Left ventricle myocardium inferior (tissue), 1 donor: ENCODE measurements around the gene STING1. TPM values are rescaled to one million over a fixed set of nuclear protein-coding genes. Genes with fewer than 3 reads are reported as not detected.
"Not testable (repeated sequence)": the region's sequence is repeated elsewhere in the genome, so short reads cannot be mapped to it uniquely, and the experiment has no call there.

Source experiments
- DNase-seq: peaks from one replicate; pipeline ENCODE4 v3.0.0-alpha.2; 2020
- H3K27ac ChIP-seq: fragments of 200-600 bp; replicated peaks from 2 replicates; pipeline ENCODE4 v1.8.0; 2021
- H3K27me3 ChIP-seq: fragments of 200-600 bp; 2 replicates; pipeline ENCODE4 v1.8.0; 2021; ENCODE audit warnings: low read depth
- H3K36me3 ChIP-seq: fragments of 200-600 bp; 2 replicates; pipeline ENCODE4 v1.8.0; 2021
- H3K4me1 ChIP-seq: fragments of 200-600 bp; 2 replicates; pipeline ENCODE4 v1.8.0; 2021
- H3K4me3 ChIP-seq: fragments of 200-600 bp; 2 replicates; pipeline ENCODE4 v1.8.0; 2021; ENCODE audit warnings: mild to moderate bottlenecking, moderate library complexity
- H3K9me3 ChIP-seq: fragments of 200-600 bp; replicated peaks from 2 replicates; pipeline ENCODE4 v1.8.0; 2021
- CTCF ChIP-seq: fragments of 200-600 bp; IDR thresholded peaks from 2 replicates; pipeline ENCODE4 v1.8.0; 2021; ENCODE audit warnings: antibody characterized with exemption, mild to moderate bottlenecking, borderline replicate concordance
- intact Hi-C: fragments of 100-400 bp; cut with micrococcal nuclease; formaldehyde crosslinking; loops from one replicate; pipeline ENCODE4 v1.11.0; 2022
- total RNA-seq: library from RNA; stranded (reverse); fragmentation: NEBNext Ultra II Directional; extraction: Animal tissue kit (Norgen Biotek cat#: 25700); gene quantifications from one replicate; pipeline ENCODE4 v1.2.1, GENCODE V29; 2021
- donor health status: DM: no; HTN: yes; CAD: no; lungs with severe emphysema.

The STING1 gene
- total RNA-seq, 1 donor from 2014 or later = 55.3 TPM

DNA sequence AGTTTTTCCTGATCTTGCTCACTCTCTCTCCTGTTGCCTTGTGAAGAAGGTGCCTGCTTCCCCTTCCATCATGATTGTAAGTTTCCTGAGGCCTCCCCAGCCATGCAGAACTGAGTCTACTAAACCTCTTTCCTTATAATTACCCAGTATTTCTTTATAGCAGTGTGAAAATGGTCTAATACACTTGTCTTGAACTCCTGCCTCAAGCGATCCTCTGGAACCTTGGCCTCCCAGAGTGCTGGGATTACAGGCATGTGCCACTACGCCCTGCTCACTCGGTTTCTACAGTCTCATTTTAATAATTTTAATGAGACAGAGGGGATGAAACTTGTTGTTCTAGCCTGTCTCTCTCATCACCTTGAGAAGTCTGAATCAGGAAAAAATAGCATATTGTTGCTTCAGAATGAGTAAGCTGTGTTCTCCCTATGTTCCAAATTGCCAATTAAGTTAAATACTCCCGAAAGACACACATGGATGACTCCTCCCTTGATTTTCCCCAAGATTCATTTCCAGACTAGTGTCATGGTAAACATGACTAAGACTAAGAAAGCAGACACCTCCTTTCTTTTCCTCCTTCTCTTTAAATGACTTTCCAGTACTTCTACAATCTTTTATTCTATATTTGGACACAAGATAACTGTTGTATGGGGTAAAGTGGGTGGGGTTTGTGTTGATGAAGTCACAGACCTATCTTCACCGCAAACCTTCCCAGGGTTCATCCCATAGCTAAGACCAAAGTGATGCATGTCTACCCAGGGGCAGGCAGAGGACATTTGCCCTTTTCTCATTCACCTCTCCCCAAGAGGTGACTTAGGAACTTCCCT lies 35.4 kb downstream of the STING1 start:
- H3K27ac ChIP-seq = no peak overlapping the region

GRCh38 chr5:139445325-139446170 lies 37.0 kb downstream of the STING1 start:
- Histone ChIP-seq H3K4me3 (no peak overlapping the region), H3K9me3 (no peaks in the 10 kb centered on the region), H3K36me3 (no peaks in the 10 kb centered on the region), H3K27me3 (no peaks in the 10 kb centered on the region), H3K27ac (peak overlapping the region; percentile 16), H3K4me1 (peaks cover 16% of the 10 kb centered on the region)
- intact Hi-C loops = loop anchor here (10.0 kb wide), 1 partner anchor 49 kb away; no protein-coding TSS in a partner anchor
- TF ChIP-seq CTCF = no peak
- DNase-seq = no peak

More for the DNA sequence above, 35.4 kb downstream of the STING1 start:
- TF ChIP-seq CTCF = no peak
- DNase-seq = no peak
- no peaks in the 10 kb centered on the region for H3K36me3 ChIP-seq
- peaks cover 16% of the 10 kb centered on the region for H3K4me1 ChIP-seq
- no peaks in the 10 kb centered on the region for H3K9me3 ChIP-seq
- no peak overlapping the region for H3K4me3 ChIP-seq
- intact Hi-C loops = loop anchor here (10.0 kb wide), 1 partner anchor 48 kb away; no protein-coding TSS in a partner anchor
- no peaks in the 10 kb centered on the region for H3K27me3 ChIP-seq

DNA sequence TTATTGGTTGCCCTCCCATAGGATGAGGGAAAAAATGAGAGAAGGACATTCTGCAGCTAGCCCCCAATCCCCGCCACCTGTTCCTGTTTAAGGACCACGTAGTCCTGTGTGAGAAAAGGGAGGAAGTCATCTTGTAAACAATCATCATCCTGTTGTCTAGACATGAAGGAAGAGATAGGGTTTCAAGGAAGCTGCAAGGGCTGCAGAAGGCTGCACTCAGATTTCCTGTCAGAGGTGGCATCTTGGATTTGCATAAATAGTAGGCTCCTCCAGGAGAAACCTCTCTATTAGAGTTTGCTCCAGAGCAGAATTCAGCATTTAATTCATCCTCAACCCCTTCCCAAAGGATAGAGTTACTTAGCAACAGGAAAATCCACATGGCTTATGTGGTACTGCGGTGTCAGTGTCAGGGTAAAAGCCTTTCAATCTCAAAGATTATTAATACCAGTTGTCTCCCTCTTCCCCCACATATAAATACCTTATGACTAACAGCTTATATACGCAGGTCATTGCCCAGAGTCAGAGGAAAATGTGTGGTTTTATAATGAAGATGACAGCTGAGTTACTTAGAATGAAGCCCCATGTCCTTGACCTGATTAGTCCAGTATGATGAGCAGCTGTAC lies 38.6 kb downstream of the STING1 start:
- H3K9me3 ChIP-seq = no peaks in the 10 kb centered on the region
- intact Hi-C loops = loop anchor here (10.0 kb wide), 1 partner anchor 51 kb away; no protein-coding TSS in a partner anchor
- TF ChIP-seq CTCF = no peak
- DNase-seq = no peak
- no peak overlapping the region for H3K4me3 ChIP-seq
- peaks cover 25% of the 10 kb centered on the region for H3K4me1 ChIP-seq
- no peak overlapping the region for H3K27ac ChIP-seq
- H3K36me3 ChIP-seq = no peaks in the 10 kb centered on the region
- H3K27me3 ChIP-seq = no peaks in the 10 kb centered on the region

- not testable (repeated sequence) for H3K9me3 ChIP-seq, H3K4me3 ChIP-seq, DNase-seq, H3K27me3 ChIP-seq
- peaks cover 21% of the 10 kb centered on the region for H3K36me3 ChIP-seq
- intact Hi-C loops = loop anchor here (10.0 kb wide), 1 partner anchor 54 kb away; no protein-coding TSS in a partner anchor
- H3K27ac ChIP-seq = peak overlapping the region; percentile 95
- H3K4me1 ChIP-seq = peaks cover 17% of the 10 kb centered on the region
These were observed 42.1 kb downstream of the STING1 start for GRCh38 chr5:139440416-139440815.

DNA sequence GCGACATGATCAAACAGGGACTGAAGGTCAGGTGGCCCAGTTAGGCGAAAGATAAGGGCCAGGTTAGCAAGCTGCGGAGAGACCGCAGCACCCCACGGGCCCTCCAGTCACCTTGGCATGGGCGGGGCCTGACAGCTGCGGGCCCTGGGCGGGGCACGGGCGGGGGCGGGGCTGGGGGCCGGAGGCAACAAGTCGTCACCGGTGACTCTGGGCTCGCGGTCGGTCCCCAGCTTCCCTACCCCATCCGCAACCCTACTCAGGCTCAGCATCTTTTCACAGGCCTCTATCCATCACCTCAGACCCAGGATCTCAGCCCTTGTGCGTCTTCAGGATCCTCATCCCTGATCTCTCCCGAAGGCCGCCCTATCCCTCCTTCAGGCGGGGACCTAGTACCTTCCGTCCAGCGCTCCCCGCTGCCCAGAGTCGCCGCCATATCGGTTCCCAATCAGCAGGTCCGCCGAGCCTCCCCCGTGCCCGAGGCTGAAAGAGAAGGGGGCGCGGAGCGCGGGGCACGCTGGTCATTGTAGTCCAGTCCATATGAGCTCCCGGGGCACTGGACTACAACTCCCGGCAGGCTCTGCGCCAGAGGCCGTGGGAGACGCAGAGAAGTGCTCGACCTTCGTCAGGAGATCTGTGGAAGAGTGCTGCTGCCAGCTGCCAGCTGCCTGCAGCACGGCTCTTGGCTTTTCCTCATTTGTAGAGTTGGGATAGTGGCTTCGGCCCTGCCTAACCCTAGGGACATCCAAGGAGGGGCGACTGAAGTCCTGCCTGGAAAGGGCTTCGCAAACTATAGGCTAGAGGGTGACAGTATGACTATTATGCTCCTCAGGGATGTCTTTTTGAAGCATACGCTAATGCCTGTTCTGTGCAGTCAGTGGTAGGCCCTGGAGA lies 43.3 kb downstream of the STING1 start, which contains the start of gene DNAJC18:
Gene DNAJC18, minus strand, starts transcription at position 513 of the 891 bp plus-strand sequence. Its CDS starts 80 bp downstream, at position 433.
- H3K27ac ChIP-seq = peak within 1 kb of the TSS; percentile 95
- H3K4me1 ChIP-seq = peaks cover 17% of the 10 kb centered on the region
- DNase-seq = peak; percentile 96
- peak within 1 kb of the TSS; percentile 81 for H3K4me3 ChIP-seq
- intact Hi-C loops = no loop called here
- H3K36me3 ChIP-seq = peaks cover 32% of the 10 kb centered on the region
- no peaks in the 10 kb centered on the region for H3K9me3 ChIP-seq
- no peak for TF ChIP-seq CTCF
- H3K27me3 ChIP-seq = no peaks in the 10 kb centered on the region
